H1 (cell line): ENCODE data around the gene CCR3. TPM values are rescaled to one million over a fixed set of nuclear protein-coding genes. Genes with fewer than 3 reads are reported as not detected.

Experiments used
- BACH1 ChIP-seq: IDR thresholded peaks from 2 replicates; pipeline ENCODE4 v1.6.1; 2012; ENCODE audit warnings: low read length, improper control_type of control experiment
- GABPA ChIP-seq: IDR thresholded peaks from 2 replicates; pipeline ENCODE4 v1.6.1; 2011; ENCODE audit warnings: mild to moderate bottlenecking, low read length, moderate library complexity, borderline replicate concordance; ENCODE audit not compliant: insufficient read depth
- JUN ChIP-seq: IDR thresholded peaks from 2 replicates; pipeline ENCODE4 v1.6.1; 2011; ENCODE audit warnings: low read depth, mild to moderate bottlenecking, improper control_type of control experiment, low read length
- SP2 ChIP-seq: IDR thresholded peaks from 2 replicates; pipeline ENCODE4 v1.6.1; 2012; ENCODE audit warnings: mild to moderate bottlenecking, low read length, inconsistent platforms
- YY1 ChIP-seq: IDR thresholded peaks from 2 replicates; pipeline ENCODE4 v1.6.1; 2011; ENCODE audit warnings: low read depth, mild to moderate bottlenecking, low read length
- polyA plus RNA-seq, 7 experiments: library from polyadenylated mRNA; depleted of rRNA in 3 of 7; stranded (reverse) in 5 of 7; unstranded in 2 of 7; fragments of >200 nt in 5 of 7; fragments of 200-250 nt in 2 of 7; gene quantifications; 1 replicate in 5 of 7; 2 replicates in 1 of 7; 4 replicates in 1 of 7; pipeline versions ENCODE4 v1.2.1 to v1.2.3, GENCODE V29; 2011 to 2013; ENCODE audit warnings: missing spikeins in 2 of 7, mixed read lengths in 2 of 7
- total RNA-seq: library from RNA; stranded (reverse); fragmentation: NEBNext Ultra II Directional; extraction: Animal tissue kit (Norgen Biotek cat#: 25700); gene quantifications from 2 replicates; pipeline ENCODE4 v1.2.1, GENCODE V29; 2021

The CCR3 gene
- total and polyA plus RNA-seq, 2 of the 8 experiments (the other 6 are each of a cell fraction or from before 2014, with no cell fraction given) = not detected

DNA sequence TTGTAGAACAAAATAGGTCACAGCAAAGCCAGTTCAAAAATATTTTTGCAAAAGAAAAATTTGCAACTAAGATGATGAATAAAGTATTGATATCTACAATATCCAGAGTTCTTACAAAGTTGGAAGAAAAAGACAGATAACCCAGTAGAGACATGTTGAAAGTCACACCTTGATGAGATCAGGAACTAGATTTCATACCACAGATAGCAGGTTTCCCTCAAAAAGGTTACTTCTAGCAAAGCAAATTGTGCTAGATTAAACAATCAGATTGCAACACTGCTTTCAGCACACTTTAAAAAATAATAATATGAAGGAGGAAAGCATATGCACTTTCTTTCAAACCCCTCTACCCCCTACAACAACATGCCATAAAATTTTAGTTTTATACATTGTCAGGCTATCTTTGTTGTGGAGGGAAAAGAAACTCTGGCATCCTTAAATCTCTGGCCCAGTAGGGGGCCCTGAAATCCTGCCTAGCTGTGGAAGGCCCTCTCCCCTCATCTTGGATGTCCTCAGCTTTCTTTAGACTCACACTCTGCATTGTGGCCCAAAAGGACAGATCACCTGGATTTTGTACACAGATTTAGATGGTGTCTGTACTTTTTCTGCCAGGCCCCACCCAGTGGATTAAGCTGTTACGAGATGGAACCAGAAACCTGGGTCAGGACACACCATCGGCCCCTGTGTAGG is 50.9 kb downstream of the CCR3 start (continued):
- no peak for TF ChIP-seq SP2
- no peak for TF ChIP-seq GABPA
- no peak for TF ChIP-seq JUN
- no peak for TF ChIP-seq YY1
- TF ChIP-seq BACH1 = no peak
- TF ChIP-seq, all 59 proteins: peak for 0
